ENCODE measurements around the gene MYO9B.

The MYO9B gene

GRCh38 chr19:17045907-17046502 is 29.6 kb upstream of the MYO9B start:
- no peak overlapping the region for H3K4me3 ChIP-seq (ENCODE audit: low read depth, low read length)
- POLR2A ChIA-PET, result no interaction called here
- no peak for DNase-seq (ENCODE audit: low read depth, low spot score)
- TF ChIP-seq CTCF (IDR thresholded peaks at IDR 0.05; ENCODE audit: insufficient read depth, low read length, missing control alignments), result no peak
- CTCF ChIA-PET, result no interaction called here

GRCh38 chr19:17048885-17049453 is 26.6 kb upstream of the MYO9B start:
- no peak for TF ChIP-seq CTCF (IDR thresholded peaks at IDR 0.05; ENCODE audit: insufficient read depth, low read length, missing control alignments)
- ChIA-PET CTCF (interaction anchor here (1.1 to 9.6 kb wide), 5 partner anchors 11 to 334 kb away, joined by 3 to 147 read pairs (median 4); no protein-coding TSS in a partner anchor), POLR2A (no interaction called here)
- no peak overlapping the region for H3K4me3 ChIP-seq (ENCODE audit: low read depth, low read length)
- DNase-seq (ENCODE audit: low read depth, low spot score), result no peak

- ChIA-PET CTCF (interaction anchor here (0.8 to 9.6 kb wide), 8 partner anchors 10 to 335 kb away, joined by 3 to 147 read pairs (median 4); no protein-coding TSS in a partner anchor), POLR2A (no interaction called here)
- H3K4me3 ChIP-seq (ENCODE audit: low read depth, low read length), result no peak overlapping the region
- TF ChIP-seq CTCF (IDR thresholded peaks at IDR 0.05; ENCODE audit: insufficient read depth, low read length, missing control alignments), result no peak
- no peak for DNase-seq (ENCODE audit: low read depth, low spot score)
Observed at GRCh38 chr19:17049711-17050280, 25.8 kb upstream of the MYO9B start.

GRCh38 chr19:17052439-17052838 is 23.1 kb upstream of the MYO9B start:
- peak; percentile 49 for TF ChIP-seq CTCF (IDR thresholded peaks at IDR 0.05; ENCODE audit: insufficient read depth, low read length, missing control alignments)
- CTCF ChIA-PET, result interaction anchor here (0.7 to 9.6 kb wide), 19 partner anchors 9 to 337 kb away, joined by 3 to 147 read pairs (median 4); no protein-coding TSS in a partner anchor
- DNase-seq (ENCODE audit: low read depth, low spot score), result no peak
- H3K4me3 ChIP-seq (ENCODE audit: low read depth, low read length), result no peak overlapping the region
- POLR2A ChIA-PET, result no interaction called here

- no peak for DNase-seq (ENCODE audit: low read depth, low spot score)
- ChIA-PET POLR2A (no interaction called here), CTCF (interaction anchor here (1.9 to 9.6 kb wide), 3 partner anchors 13 to 340 kb away, joined by 5 to 147 read pairs (median 9); no protein-coding TSS in a partner anchor)
- no peak overlapping the region for H3K4me3 ChIP-seq (ENCODE audit: low read depth, low read length)
- no peak for TF ChIP-seq CTCF (IDR thresholded peaks at IDR 0.05; ENCODE audit: insufficient read depth, low read length, missing control alignments)
Observed at GRCh38 chr19:17054746-17055145, 20.8 kb upstream of the MYO9B start.

- no peak for DNase-seq (ENCODE audit: low read depth, low spot score)
- no peak overlapping the region for H3K4me3 ChIP-seq (ENCODE audit: low read depth, low read length)
- no peak for TF ChIP-seq CTCF (IDR thresholded peaks at IDR 0.05; ENCODE audit: insufficient read depth, low read length, missing control alignments)
- POLR2A ChIA-PET, result interaction anchor here (1.0 kb wide), 1 partner anchor 16 kb away, joined by 4 read pairs; no protein-coding TSS in a partner anchor
- CTCF ChIA-PET, result interaction anchor here (0.7 to 9.6 kb wide), 4 partner anchors 10 to 285 kb away, joined by 3 to 147 read pairs (median 9); no protein-coding TSS in a partner anchor
Observed at GRCh38 chr19:17055636-17056035, 19.9 kb upstream of the MYO9B start.
